HL-60/S4 treated with phorbol 12-myristate 13-acetate at 8.2 ng/mL for 4 days and 3 days (cell line): ENCODE measurements around the gene RELB.
"Not testable (repeated sequence)": the region's sequence is repeated elsewhere in the genome, so short reads cannot be mapped to it uniquely, and the experiment has no call there.

Experiments
- in situ Hi-C: fragments of 300-500 bp; cut with MboI; formaldehyde crosslinking; loops from 2 replicates; pipeline ENCODE4 v1.15.0; 2022; ENCODE audit warnings: low sequenced_read_pairs

The RELB gene

GRCh38 chr19:45001087-45001739 is at the start of gene RELB:
TSS of gene RELB (plus strand) at chr19:45001464. CDS start at chr19:45001580, 116 bp downstream.
- in situ Hi-C loops, result no loop called here

GRCh38 chr19:44954278-44954648 is 47.0 kb upstream of the RELB start:
- in situ Hi-C loops, result no loop called here

- in situ Hi-C loops, result no loop called here
Observed at GRCh38 chr19:44954649-44955504, 46.4 kb upstream of the RELB start, which contains the start of gene CLPTM1. TSS of gene CLPTM1 (plus strand) at chr19:44955380. CDS start at chr19:44955396, 16 bp downstream.

GRCh38 chr19:44955505-44956439 is 45.5 kb upstream of the RELB start:
- in situ Hi-C loops, result no loop called here

- in situ Hi-C loops, result no loop called here
Observed at GRCh38 chr19:44957526-44957925, 43.7 kb upstream of the RELB start.

GRCh38 chr19:44958090-44958489 is 43.2 kb upstream of the RELB start:
- in situ Hi-C loops, result no loop called here

GRCh38 chr19:44959691-44960090 is 41.6 kb upstream of the RELB start:
- in situ Hi-C loops, result no loop called here

GRCh38 chr19:44960906-44961728 is 40.1 kb upstream of the RELB start:
- in situ Hi-C loops, result no loop called here

GRCh38 chr19:44961821-44962220 is 39.4 kb upstream of the RELB start:
- in situ Hi-C loops, result no loop called here

- in situ Hi-C loops, result no loop called here
Observed at GRCh38 chr19:44968118-44968517, 33.1 kb upstream of the RELB start.

- in situ Hi-C loops, result no loop called here
Observed at GRCh38 chr19:44968670-44969069, 32.6 kb upstream of the RELB start.

- in situ Hi-C loops, result no loop called here
Observed at GRCh38 chr19:44969437-44969836, 31.8 kb upstream of the RELB start.

GRCh38 chr19:44971451-44971850 is 29.8 kb upstream of the RELB start:
- in situ Hi-C loops, result not testable (repeated sequence)

GRCh38 chr19:44972802-44973201 is 28.5 kb upstream of the RELB start:
- in situ Hi-C loops, result no loop called here

- in situ Hi-C loops, result no loop called here
Observed at GRCh38 chr19:44973982-44974735, 27.1 kb upstream of the RELB start.

- in situ Hi-C loops, result no loop called here
Observed at GRCh38 chr19:44974857-44975256, 26.4 kb upstream of the RELB start.

- in situ Hi-C loops, result no loop called here
Observed at GRCh38 chr19:44975444-44975843, 25.8 kb upstream of the RELB start.

GRCh38 chr19:44984005-44984404 is 17.3 kb upstream of the RELB start:
- in situ Hi-C loops, result no loop called here

GRCh38 chr19:44985445-44985844 is 15.8 kb upstream of the RELB start:
- in situ Hi-C loops, result no loop called here

- in situ Hi-C loops, result no loop called here
Observed at GRCh38 chr19:44986389-44986788, 14.9 kb upstream of the RELB start.
